Caco-2 (cell line): ENCODE results near the gene TAX1BP3. TPM values are rescaled to one million over a fixed set of nuclear protein-coding genes. Genes with fewer than 3 reads are reported as not detected.

ENCODE experiments used
- BruUV-seq: library from RNA; stranded (reverse); fragments of 400-500 nt; replicated peaks from 2 replicates; lab custom pipeline; 2021; lab: Mats Ljungman, UMichigan
- CTCF ChIA-PET: fragments of 300-600 bp; sonication (Branson Sonifier 250); formaldehyde crosslinking; loops from one replicate; lab custom pipeline; 2022; ENCODE audit warnings: antibody characterized with exemption; lab: Charles Lee
- POLR2A ChIA-PET: fragments of 300-600 bp; sonication (Branson Sonifier 250); formaldehyde crosslinking; loops from one replicate; lab custom pipeline; 2022; ENCODE audit warnings: antibody characterized with exemption; lab: Charles Lee
- DNase-seq, 2 experiments: peaks; one replicate each; pipeline versions ENCODE4 v3.0.0 to v3.0.0-alpha.2; 2020 to 2022
- H3K27me3 ChIP-seq: replicated peaks from 2 replicates; pipeline ENCODE4 v1.6.0; 2011; ENCODE audit warnings: low read length; ENCODE audit not compliant: control insufficient read depth, insufficient read depth
- H3K36me3 ChIP-seq: 2 replicates; pipeline ENCODE4 v1.5.1; 2011; ENCODE audit warnings: low read length; ENCODE audit not compliant: control insufficient read depth, insufficient read depth
- H3K4me1 ChIP-seq: fragments of 250-450 bp; sonication (Bioruptor Pico); 2 replicates; pipeline ENCODE4 v1.5.1; 2020; ENCODE audit warnings: mild to moderate bottlenecking
- H3K4me3 ChIP-seq: 2 replicates; pipeline ENCODE4 v1.5.1; 2011; ENCODE audit warnings: low read depth, mild to moderate bottlenecking, control low read depth, low read length
- H3K9me3 ChIP-seq: fragments of 250-450 bp; sonication (Bioruptor Pico); 2 replicates; pipeline ENCODE4 v1.5.1; 2020; ENCODE audit warnings: mild to moderate bottlenecking, moderate library complexity
- H3K27ac Mint-ChIP-seq: one replicate; pipeline ENCODE4 v1.8.0; 2022; ENCODE audit warnings: mixed read lengths; ENCODE audit not compliant: unreplicated experiment
- H3K27me3 Mint-ChIP-seq: one replicate; pipeline ENCODE4 v1.8.0; 2022; ENCODE audit warnings: mixed read lengths; ENCODE audit not compliant: insufficient read depth, unreplicated experiment
- H3K36me3 Mint-ChIP-seq: one replicate; pipeline ENCODE4 v1.8.0; 2022; ENCODE audit warnings: mild to moderate bottlenecking, mixed read lengths; ENCODE audit not compliant: insufficient read depth, unreplicated experiment
- H3K4me1 Mint-ChIP-seq: one replicate; pipeline ENCODE4 v1.8.0; 2022; ENCODE audit warnings: low read depth, mixed read lengths; ENCODE audit not compliant: unreplicated experiment
- H3K4me3 Mint-ChIP-seq: one replicate; pipeline ENCODE4 v1.8.0; 2022; ENCODE audit warnings: mild to moderate bottlenecking, moderate library complexity, mixed read lengths; ENCODE audit not compliant: unreplicated experiment
- H3K9me3 Mint-ChIP-seq: one replicate; pipeline ENCODE4 v1.8.0; 2022; ENCODE audit warnings: mixed read lengths; ENCODE audit not compliant: unreplicated experiment
- CTCF ChIP-seq, 2 experiments: fragments of 200-600 bp in 1 of 2; IDR thresholded peaks; 1 replicate in 1 of 2; 2 replicates in 1 of 2; pipeline versions ENCODE4 v1.5.1 to v1.8.0; 2011 to 2022; ENCODE audit warnings: antibody characterized with exemption in 1 of 2, control low read depth in 1 of 2, inconsistent platforms in 1 of 2, low read depth in 1 of 2, low read length in 1 of 2, mild to moderate bottlenecking in 1 of 2, moderate library complexity in 1 of 2; ENCODE audit not compliant: insufficient read depth in 1 of 2, severe bottlenecking in 1 of 2, unreplicated experiment in 1 of 2
- intact Hi-C: fragments of 100-400 bp; cut with micrococcal nuclease; formaldehyde crosslinking; loops from one replicate; pipeline ENCODE4 v1.10.0; 2022; ENCODE audit not compliant: unreplicated experiment
- total RNA-seq: library from RNA; stranded (reverse); gene quantifications from 2 replicates; pipeline ENCODE4 v1.2.3, GENCODE V29; 2022

The TAX1BP3 gene
- total RNA-seq, 1 experiment from 2014 or later = 58.2 TPM

GRCh38 chr17:3672571-3672970, 4.2 kb upstream of the TAX1BP3 start:
- Mint-ChIP-seq H3K9me3 (no peaks in the 10 kb centered on the region), H3K27ac (no peak overlapping the region), H3K36me3 (peaks cover 16% of the 10 kb centered on the region), H3K27me3 (no peaks in the 10 kb centered on the region), H3K4me3 (no peak overlapping the region), H3K4me1 (no peaks in the 10 kb centered on the region)
- no peak for DNase-seq
- intact Hi-C loops = no loop called here
- TF ChIP-seq CTCF (IDR thresholded peaks at IDR 0.05; ENCODE audit: insufficient read depth in 1 of 2, low read depth in 1 of 2, low read length in 1 of 2, severe bottlenecking in 1 of 2, unreplicated experiment in 1 of 2) = no peak
- Histone ChIP-seq H3K9me3 (no peaks in the 10 kb centered on the region), H3K4me1 (no peaks in the 10 kb centered on the region), H3K4me3 (no peak overlapping the region), H3K27me3 (no peaks in the 10 kb centered on the region), H3K36me3 (no peaks in the 10 kb centered on the region)
- ChIA-PET CTCF (no interaction called here), POLR2A (no interaction called here)
- no TSS peak for BruUV-seq

- no TSS peak for BruUV-seq
- intact Hi-C loops = no loop called here
- Mint-ChIP-seq H3K9me3 (no peaks in the 10 kb centered on the region), H3K4me3 (peak overlapping the region; percentile 93), H3K27me3 (no peaks in the 10 kb centered on the region), H3K36me3 (peaks cover 32% of the 10 kb centered on the region), H3K27ac (peak overlapping the region; percentile 95), H3K4me1 (no peaks in the 10 kb centered on the region)
- Histone ChIP-seq H3K27me3 (no peaks in the 10 kb centered on the region), H3K4me1 (0 out of 2 replicates have a peak, but pooled peaks cover 4% of the 10 kb centered on the region), H3K9me3 (no peaks in the 10 kb centered on the region), H3K4me3 (peak overlapping the region; percentile 81), H3K36me3 (no peaks in the 10 kb centered on the region)
- CTCF ChIA-PET = no interaction called here
- TF ChIP-seq CTCF (IDR thresholded peaks at IDR 0.05; ENCODE audit: insufficient read depth in 1 of 2, low read depth in 1 of 2, low read length in 1 of 2, severe bottlenecking in 1 of 2, unreplicated experiment in 1 of 2) = no peak
- no peak for DNase-seq
- POLR2A ChIA-PET = interaction anchor here (1.0 kb wide), 1 partner anchor 33 kb away, joined by 5 read pairs; the partner anchor contains the start of genes CTNS and SHPK
These were observed 1.2 kb upstream of the TAX1BP3 start for GRCh38 chr17:3669548-3669947.

- Histone ChIP-seq H3K36me3 (no peaks in the 10 kb centered on the region), H3K9me3 (no peaks in the 10 kb centered on the region), H3K4me3 (peak overlapping the region; percentile 81), H3K27me3 (no peaks in the 10 kb centered on the region), H3K4me1 (0 out of 2 replicates have a peak, but pooled peaks cover 4% of the 10 kb centered on the region)
- ChIA-PET CTCF (no interaction called here), POLR2A (interaction anchor here (1.0 kb wide), 1 partner anchor 33 kb away, joined by 5 read pairs; the partner anchor contains the start of genes CTNS and SHPK)
- no peaks in the 10 kb centered on the region for H3K4me1 Mint-ChIP-seq
- no peaks in the 10 kb centered on the region for H3K9me3 Mint-ChIP-seq
- intact Hi-C loops = no loop called here
- H3K4me3 Mint-ChIP-seq = peak overlapping the region; percentile 93
- peaks cover 32% of the 10 kb centered on the region for H3K36me3 Mint-ChIP-seq
- H3K27me3 Mint-ChIP-seq = no peaks in the 10 kb centered on the region
- no peak for TF ChIP-seq CTCF (IDR thresholded peaks at IDR 0.05; ENCODE audit: insufficient read depth in 1 of 2, low read depth in 1 of 2, low read length in 1 of 2, severe bottlenecking in 1 of 2, unreplicated experiment in 1 of 2)
- TSS peak; percentile 94 for BruUV-seq
- DNase-seq = no peak
- H3K27ac Mint-ChIP-seq = peak overlapping the region; percentile 95
These were observed 638 bp upstream of the TAX1BP3 start for GRCh38 chr17:3669085-3669347.
